K562 (cell line): ENCODE measurements around the gene MYB. TPM values are rescaled to one million over a fixed set of nuclear protein-coding genes. Genes with fewer than 3 reads are reported as not detected.

Experiments
- EP300 ChIP-seq: IDR thresholded peaks from 2 replicates; pipeline ENCODE4 v1.6.1; 2012; ENCODE audit warnings: low read length, improper control_type of control experiment
- ETS1 ChIP-seq: conservative IDR thresholded peaks from 2 replicates; pipeline ENCODE4 v1.6.1; 2011; ENCODE audit warnings: low read depth, mild to moderate bottlenecking, low read length; ENCODE audit not compliant: control insufficient read depth
- EWSR1 ChIP-seq: fragments of 450-650 bp; IDR thresholded peaks from 2 replicates; pipeline ENCODE4 v1.6.1; 2018; ENCODE audit warnings: borderline replicate concordance, mild to moderate bottlenecking, low read depth, moderate library complexity; ENCODE audit not compliant: partially characterized antibody
- GABPB2 ChIP-seq: fragments of 250-450 bp; sonication (Bioruptor Pico); conservative IDR thresholded peaks from 2 replicates; pipeline ENCODE4 v1.5.1; 2021; ENCODE audit warnings: mild to moderate bottlenecking
- HBP1 ChIP-seq: fragments of 450-650 bp; formaldehyde crosslinking; IDR thresholded peaks from 2 replicates; pipeline ENCODE4 v1.4.0; 2022; ENCODE audit warnings: missing genetic modification characterization
- HDAC2 ChIP-seq: fragments of 450-650 bp; IDR thresholded peaks from 2 replicates; pipeline ENCODE4 v1.6.1; 2016; ENCODE audit warnings: mild to moderate bottlenecking
- HES1 ChIP-seq: fragments of 450-650 bp; IDR thresholded peaks from 2 replicates; pipeline ENCODE4 v1.6.1; 2016; ENCODE audit warnings: low read depth, mild to moderate bottlenecking, moderate library complexity
- JUN ChIP-seq, 2 experiments: sonication (generic) in 1 of 2; formaldehyde crosslinking in 1 of 2; IDR thresholded peaks; 2 replicates each; pipeline versions ENCODE4 v1.6.1 to v1.8.0; 2012 to 2022; ENCODE audit warnings: borderline replicate concordance in 2 of 2, mild to moderate bottlenecking in 2 of 2, improper control_type of control experiment in 1 of 2, low read depth in 1 of 2, low read length in 1 of 2, missing genetic modification reagents in 1 of 2
- KDM4B ChIP-seq, 2 experiments: fragments of 450-650 bp in 1 of 2; sonication (generic) in 1 of 2; IDR thresholded peaks; 2 replicates each; pipeline ENCODE4 v1.6.1; 2016 to 2017; ENCODE audit warnings: borderline replicate concordance in 2 of 2, antibody characterized with exemption in 1 of 2, low read depth in 1 of 2, mild to moderate bottlenecking in 1 of 2
- MTA3 ChIP-seq: fragments of 450-650 bp; formaldehyde crosslinking; IDR thresholded peaks from 2 replicates; pipeline ENCODE4 v1.6.1; 2017; ENCODE audit warnings: mild to moderate bottlenecking, borderline replicate concordance
- NFRKB ChIP-seq: fragments of 450-650 bp; IDR thresholded peaks from 2 replicates; pipeline ENCODE4 v1.6.1; 2016; ENCODE audit warnings: low read depth
- RBM34 ChIP-seq: fragments of 200-400 bp; formaldehyde crosslinking; IDR thresholded peaks from 2 replicates; pipeline ENCODE4 v1.6.1; 2018; ENCODE audit warnings: low read length, borderline replicate concordance; ENCODE audit not compliant: insufficient read depth
- SRSF7 ChIP-seq: fragments of 200-400 bp; formaldehyde crosslinking; optimal IDR thresholded peaks from 2 replicates; pipeline ENCODE3; 2017; ENCODE audit warnings: mild to moderate bottlenecking, low read depth, low read length
- TAF15 ChIP-seq: fragments of 200-400 bp; formaldehyde crosslinking; IDR thresholded peaks from 2 replicates; pipeline ENCODE4 v1.6.1; 2017; ENCODE audit warnings: mild to moderate bottlenecking, low read depth, low read length, moderate library complexity
- THRAP3 ChIP-seq: fragments of 450-650 bp; IDR thresholded peaks from 2 replicates; pipeline ENCODE4 v1.6.1; 2016; ENCODE audit warnings: mild to moderate bottlenecking, inconsistent platforms, borderline replicate concordance
- ZBTB1 ChIP-seq: sonication (generic); formaldehyde crosslinking; IDR thresholded peaks from 2 replicates; pipeline ENCODE4 v1.8.1; 2023; ENCODE audit warnings: missing genetic modification reagents, low read depth, mild to moderate bottlenecking, borderline replicate concordance
- ZBTB8A ChIP-seq: fragments of 450-650 bp; IDR thresholded peaks from 2 replicates; pipeline ENCODE4 v1.6.1; 2018; ENCODE audit warnings: mild to moderate bottlenecking, moderate library complexity; ENCODE audit not compliant: partially characterized antibody
- ZNF212 ChIP-seq: fragments of 450-650 bp; formaldehyde crosslinking; IDR thresholded peaks from 2 replicates; pipeline ENCODE4 v1.4.0; 2020; ENCODE audit warnings: mild to moderate bottlenecking
- ZNF24 ChIP-seq: fragments of 450-650 bp; IDR thresholded peaks from 2 replicates; pipeline ENCODE4 v1.6.1; 2016
- ZNF512 ChIP-seq: IDR thresholded peaks from 2 replicates; pipeline ENCODE4 v1.6.1; 2016; ENCODE audit warnings: missing genetic modification characterization, missing compliant biosample characterization
- ZNF584 ChIP-seq: fragments of 200-800 bp; sonication (Bioruptor generic); IDR thresholded peaks from 2 replicates; pipeline ENCODE4 v1.6.1; 2016; ENCODE audit warnings: low read depth, mild to moderate bottlenecking, missing genetic modification characterization, missing compliant biosample characterization
- ZSCAN29 ChIP-seq: fragments of 450-650 bp; IDR thresholded peaks from 2 replicates; pipeline ENCODE4 v1.6.1; 2017
- polyA plus RNA-seq, 8 experiments: library from polyadenylated mRNA; depleted of rRNA in 4 of 8; stranded (reverse) in 5 of 8; unstranded in 3 of 8; fragments of >200 nt; fragmentation: Nextera tagmentation in 2 of 8; fragmentation: Illumina TruSeq in 1 of 8; extraction: Ambion mirVana in 2 of 8; extraction: Trizol in 1 of 8; gene quantifications; 2 replicates each; pipeline versions ENCODE4 v1.2.1 to v1.2.3, GENCODE V29; 2011 to 2014; ENCODE audit warnings: inconsistent platforms in 1 of 8, missing spikeins in 1 of 8
- total RNA-seq, 7 experiments: library from RNA; depleted of rRNA in 6 of 7; stranded (reverse); fragments of >200 nt in 6 of 7; fragmentation: Illumina TruSeq in 2 of 7; extraction: Trizol in 2 of 7; gene quantifications; 2 replicates each; pipeline versions ENCODE4 v1.2.1 to v1.2.3, GENCODE V29; 2011 to 2021; ENCODE audit warnings: low replicate concordance in 1 of 7

MYB gene
- total and polyA plus RNA-seq, 9 of the 15 experiments (the other 6 are each of a cell fraction or from before 2014, with no cell fraction given) = 35.8 to 218 (median 140) TPM

GRCh38 chr6:135147637-135148592 is 33.2 kb upstream of the MYB start (continued):
- TF ChIP-seq ZNF24 (peak; percentile 5; the same call in 1 of the 2 replicates), HES1 (0 out of 2 replicates have a peak, but pooled peaks have one; percentile 12), GABPB2 (no peak), EWSR1 (no peak), ZBTB1 (no peak), ZNF584 (CRISPR knock-in tag) (0 out of 2 replicates have a peak, but pooled peaks have one; percentile 21), HDAC2 (peak; percentile 50; the same call in 1 of the 2 replicates), EP300 (no peak), NFRKB (peak; percentile 64), ZNF212 (no peak), HBP1 (CRISPR knock-in tag) (no peak), ETS1 (no peak), MTA3 (peak; percentile 62; the same call in 1 of the 2 replicates), KDM4B (IDR thresholded peaks at IDR 0.05; ENCODE audit: borderline replicate concordance in 2 of 2, low read depth in 1 of 2) (no peak), THRAP3 (no peak; the same call in none of the 2 replicates), JUN (IDR thresholded peaks at IDR 0.05; ENCODE audit: borderline replicate concordance, low read depth, low read length) (peak; percentile 51; the same call in 1 of the 2 replicates), JUN (CRISPR knock-in tag; IDR thresholded peaks at IDR 0.05; ENCODE audit: borderline replicate concordance) (no peak), SRSF7 (no peak), ZBTB8A (no peak), TAF15 (no peak), ZSCAN29 (no peak), RBM34 (no peak), ZNF512 (tag) (peak; percentile 83)
